NCI-H446 (cell line): Measurements from ENCODE around the gene KIF6.
A peak's percentile ranks its signal among the peaks of the same experiment; 100 is the strongest.

Source experiments
- DNase-seq, 2 experiments: peaks; one replicate each; lab custom pipeline; 2025; lab: John Stamatoyannopoulos, UW

Gene KIF6

DNA sequence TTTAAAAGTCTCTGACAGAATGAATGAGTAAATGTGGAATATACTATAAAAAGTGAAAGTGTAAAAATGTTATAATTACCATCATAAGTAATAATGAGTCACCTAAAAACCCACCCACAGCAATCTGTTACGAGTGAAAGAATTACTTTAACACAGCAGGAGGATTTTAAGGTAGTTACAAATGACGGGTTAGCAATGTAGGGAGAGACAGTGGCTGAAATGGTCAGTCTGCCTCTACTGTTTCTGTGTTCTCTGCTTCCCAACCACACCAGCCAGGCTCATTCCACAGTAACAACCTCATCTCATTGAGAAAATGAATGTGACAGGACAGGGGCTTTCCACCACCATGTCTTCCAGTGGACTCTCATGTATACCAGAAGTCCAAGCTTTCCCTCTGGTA lies 278.3 kb downstream of the KIF6 start:
- no peak for DNase-seq

DNA sequence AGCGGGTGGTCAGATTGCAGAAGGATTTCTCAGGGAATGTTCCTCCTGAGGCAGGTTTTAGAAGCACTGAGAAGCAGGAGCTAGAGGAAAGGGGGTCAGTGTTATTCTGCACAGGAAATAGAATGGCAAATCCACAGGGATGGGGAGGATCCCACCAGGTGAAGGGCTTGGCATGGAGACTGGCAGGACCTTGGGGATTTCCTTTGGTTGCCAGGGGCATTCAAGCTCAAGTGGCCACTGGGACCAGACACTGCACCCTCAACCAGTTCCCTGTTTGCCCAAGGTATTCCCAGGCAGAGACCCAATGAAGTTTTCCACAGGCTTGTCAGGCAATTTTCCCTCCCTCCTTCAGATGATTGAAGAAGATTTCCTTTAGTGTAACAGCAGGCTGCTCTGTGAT lies 279.5 kb downstream of the KIF6 start:
- no peak for DNase-seq

DNA sequence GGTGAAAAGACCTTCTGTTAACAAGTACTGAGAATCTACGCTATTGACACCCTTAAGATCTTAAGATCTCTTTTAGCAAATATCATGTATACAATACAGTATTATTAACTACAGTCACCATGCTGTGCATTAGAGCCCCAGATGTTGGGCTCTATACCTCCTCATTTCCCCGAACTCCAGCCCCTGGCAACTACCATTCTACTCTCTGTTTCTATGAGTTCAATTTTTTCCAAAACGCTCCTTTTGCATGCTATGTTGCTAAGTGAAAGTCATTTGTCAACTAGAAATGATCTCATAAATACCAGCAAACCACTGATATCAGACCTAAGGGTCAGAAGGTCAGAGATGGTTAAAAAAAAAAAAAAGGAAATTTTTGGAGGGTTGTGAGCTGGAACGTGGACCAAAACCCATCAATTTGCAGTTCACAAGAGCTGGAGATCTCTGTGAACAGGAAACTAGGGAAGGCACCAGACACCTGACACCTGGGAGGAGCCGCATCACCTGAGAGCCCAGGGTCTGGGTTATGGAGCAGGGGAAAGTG lies 280.7 kb downstream of the KIF6 start:
- no peak for DNase-seq

DNA sequence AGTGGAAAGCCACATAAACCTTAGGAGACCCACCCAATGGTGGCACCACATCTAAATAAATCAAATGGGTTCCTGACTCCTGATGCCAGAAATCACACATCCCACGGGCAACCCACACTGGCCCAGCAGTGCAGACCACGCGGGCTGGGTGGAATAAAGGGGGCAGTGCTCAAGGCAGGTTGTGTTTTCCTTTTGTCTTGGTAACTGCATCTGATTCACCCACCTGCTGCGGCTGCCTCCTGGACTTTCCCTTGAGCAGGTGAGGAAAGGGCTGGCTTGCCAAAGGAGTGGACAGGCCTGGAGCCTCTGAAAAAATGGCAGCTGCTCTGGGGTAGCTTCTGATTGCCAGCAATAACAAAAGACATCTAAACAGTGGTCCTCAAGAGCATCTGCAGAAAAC lies 283.2 kb downstream of the KIF6 start:
- no peak for DNase-seq

DNA sequence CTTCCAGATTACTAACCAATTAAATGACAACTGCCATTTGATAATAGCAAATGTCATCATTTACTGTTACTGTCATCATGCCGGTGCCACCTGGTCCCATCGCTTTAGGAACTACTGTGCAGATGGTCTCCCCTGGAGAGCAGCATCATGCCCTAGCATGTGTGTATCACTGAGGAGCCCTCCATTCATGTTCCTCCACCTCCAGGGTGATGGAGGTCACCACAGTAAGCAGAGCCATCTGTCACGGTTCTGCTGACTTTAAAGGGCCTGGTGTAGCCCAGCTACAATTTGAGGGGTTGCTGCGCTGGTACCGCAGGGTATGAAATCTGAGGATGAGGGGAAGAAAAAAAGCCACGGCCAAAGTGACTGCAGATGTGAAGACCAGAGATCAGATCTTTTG lies 283.9 kb downstream of the KIF6 start:
- DNase-seq, result no peak

DNA sequence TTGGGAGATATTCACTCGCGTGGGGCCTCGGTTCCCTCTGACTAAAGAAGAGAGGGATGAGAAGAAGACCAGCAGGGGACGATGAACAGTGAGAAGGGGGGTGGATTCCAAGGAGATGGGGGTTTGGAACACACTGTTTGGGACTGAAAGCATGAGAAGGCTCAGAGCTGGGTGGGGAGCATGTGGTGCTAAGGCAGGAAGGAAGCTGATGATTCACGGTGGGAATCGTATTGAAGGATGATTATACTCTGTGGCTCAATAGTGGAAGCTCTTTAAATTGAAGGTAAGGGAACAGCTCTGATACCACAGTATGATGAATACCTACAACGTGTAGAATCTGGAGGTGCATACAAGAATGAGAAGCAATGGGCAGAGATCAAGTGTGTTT lies 285.2 kb downstream of the KIF6 start:
- DNase-seq, result no peak

DNA sequence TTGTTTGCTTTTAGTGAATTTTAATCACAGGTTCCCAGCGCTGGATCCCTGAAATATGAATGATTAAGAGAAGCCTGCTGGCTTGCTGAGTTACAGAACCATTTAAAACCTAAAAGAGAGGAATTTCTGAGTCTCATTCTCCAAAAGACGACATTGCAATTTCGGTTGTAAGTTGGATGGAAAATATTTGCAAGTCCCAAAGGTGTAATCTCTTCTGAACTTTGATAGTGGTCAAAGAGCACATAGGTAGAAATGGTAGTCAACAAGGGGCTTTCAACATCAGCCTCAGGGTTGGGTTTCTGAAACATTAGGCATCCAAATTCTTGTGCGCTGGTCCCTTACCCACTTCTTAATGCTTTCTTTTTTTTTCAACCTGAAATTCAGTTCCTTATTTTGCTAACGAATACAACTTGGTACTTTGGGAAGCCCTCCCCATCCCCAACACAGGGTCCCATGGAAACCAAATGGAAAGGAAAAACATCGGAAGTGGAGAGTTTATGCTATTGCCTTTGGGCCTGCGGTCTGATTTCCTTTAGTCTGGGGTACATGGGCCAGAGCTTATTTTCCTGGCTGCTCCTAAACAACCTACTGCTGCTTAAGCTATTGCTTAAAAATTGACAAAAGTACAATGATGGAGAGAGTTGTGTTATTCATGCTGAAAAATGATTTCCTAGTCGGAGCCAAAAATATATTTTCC lies 285.7 kb downstream of the KIF6 start:
- DNase-seq, result no peak

DNA sequence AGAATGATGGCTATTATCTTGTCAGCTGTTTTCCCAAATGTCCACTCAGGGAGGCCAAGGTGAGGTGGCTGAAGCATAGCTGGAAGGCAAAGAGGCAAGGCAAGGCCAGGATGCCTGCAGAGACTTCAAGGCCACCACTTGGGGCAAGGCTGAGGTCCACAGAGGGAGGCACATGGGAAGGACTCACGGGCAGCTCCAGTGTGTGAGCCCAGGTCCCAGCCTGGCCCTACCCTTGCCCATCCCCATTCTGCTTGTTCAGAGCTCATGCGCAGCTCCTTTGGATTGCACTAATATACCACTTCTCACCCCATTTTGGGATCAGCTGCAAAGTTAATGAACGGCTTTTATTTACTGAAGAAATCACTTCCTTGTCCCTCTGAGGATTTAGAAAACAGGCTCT lies 291.6 kb downstream of the KIF6 start:
- no peak for DNase-seq

DNA sequence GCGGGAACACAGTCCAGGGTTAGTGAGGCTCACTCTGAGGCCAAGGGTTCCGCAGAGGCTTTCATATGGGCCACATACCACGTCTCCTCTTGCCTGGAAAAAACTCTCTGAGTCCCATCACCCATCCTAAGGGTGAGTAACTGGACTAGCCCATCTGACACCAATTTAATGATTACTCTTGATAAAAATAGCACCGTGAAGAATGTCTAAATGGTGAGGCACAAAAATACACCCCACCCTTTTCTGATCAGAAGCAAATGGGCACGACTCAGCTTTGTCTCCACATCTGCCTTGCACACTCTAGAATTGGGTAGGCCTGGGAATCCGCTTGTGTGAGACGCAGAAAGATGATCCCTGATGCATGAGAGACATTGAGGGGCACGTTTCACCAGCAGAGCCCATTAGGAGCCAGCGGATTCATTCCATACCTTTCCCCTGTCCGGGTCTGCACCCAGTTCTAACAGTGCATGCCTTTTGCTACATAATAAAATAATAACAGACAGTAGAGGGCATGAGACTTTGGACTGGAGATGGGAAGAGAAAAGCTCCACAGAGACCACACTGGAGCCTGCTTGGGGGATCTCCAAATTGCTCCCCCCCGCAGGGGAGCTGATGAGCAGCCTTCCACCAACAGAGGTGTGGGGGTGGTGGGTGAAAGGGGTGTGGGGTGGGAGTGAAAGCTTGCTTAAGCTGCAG lies 292.7 kb downstream of the KIF6 start:
- DNase-seq, result no peak

DNA sequence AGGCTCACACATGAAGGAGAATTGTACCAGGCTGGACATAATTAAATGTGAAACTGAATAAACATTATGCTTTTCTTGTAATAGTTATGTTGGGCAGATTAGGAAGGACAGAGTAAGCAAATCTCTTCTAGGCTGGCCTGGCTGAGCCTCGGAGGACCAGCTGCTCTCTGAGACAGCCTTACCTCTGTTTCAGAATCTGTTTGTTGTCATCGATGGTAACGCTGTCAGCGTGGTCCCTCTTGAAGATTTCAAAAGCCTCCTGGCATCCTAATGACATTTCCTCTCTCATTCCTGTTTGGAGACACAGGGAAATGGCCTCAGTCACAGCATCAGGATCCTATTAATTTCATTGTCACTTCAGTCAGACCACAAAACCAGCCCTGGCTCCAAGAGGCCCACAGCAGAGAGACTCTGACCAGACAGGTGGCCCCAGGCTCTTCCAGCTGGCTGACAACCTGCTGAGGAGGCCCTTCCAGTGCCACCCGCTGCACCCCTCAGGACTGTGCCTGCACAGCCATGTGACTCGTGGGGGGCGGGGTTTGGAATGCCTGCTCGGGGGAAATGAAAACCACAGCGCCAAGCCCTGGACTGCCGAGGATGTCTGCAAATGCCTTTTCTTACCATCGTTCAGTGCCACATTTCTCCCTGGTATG lies 294.2 kb downstream of the KIF6 start:
- DNase-seq, result peak; percentile 51 to 76

DNA sequence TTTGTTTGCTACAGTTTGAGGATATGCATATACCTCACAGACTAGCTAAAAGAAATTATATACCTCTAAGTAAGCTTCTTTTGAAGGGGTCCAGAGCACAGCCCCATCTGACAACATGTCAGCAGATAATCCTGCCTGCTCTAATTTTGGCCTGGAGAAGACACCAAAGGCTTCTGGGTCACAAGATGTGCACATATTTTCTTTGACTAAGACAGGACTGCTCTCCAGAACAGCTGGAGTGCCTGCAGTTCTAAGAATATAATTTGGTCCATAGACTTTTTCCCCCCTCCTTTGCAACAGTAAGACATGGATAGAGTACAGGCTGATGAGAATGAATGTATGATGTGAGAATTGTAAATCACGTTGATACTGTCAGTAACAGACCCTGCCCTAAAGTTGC lies 294.8 kb downstream of the KIF6 start:
- DNase-seq, result no peak

DNA sequence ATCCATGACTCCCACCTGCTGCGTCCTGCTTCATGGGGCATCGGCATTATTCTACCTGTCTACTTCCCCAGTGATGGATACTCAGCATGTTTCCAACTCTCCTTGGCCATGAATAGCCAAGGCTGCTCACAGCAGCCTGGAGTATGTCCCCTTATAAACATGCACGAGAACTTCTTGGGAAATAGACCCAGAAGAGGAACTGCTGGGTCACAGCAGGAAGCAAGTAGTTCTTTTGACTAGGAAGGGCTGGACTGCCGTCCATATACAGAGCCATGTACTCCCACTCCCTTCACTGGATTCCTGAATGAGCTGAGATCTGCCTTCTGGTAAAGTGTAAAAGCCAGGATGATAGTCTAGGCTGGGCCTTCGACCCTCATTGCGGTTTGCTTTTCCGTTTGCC lies 296.4 kb downstream of the KIF6 start:
- DNase-seq, result no peak

DNA sequence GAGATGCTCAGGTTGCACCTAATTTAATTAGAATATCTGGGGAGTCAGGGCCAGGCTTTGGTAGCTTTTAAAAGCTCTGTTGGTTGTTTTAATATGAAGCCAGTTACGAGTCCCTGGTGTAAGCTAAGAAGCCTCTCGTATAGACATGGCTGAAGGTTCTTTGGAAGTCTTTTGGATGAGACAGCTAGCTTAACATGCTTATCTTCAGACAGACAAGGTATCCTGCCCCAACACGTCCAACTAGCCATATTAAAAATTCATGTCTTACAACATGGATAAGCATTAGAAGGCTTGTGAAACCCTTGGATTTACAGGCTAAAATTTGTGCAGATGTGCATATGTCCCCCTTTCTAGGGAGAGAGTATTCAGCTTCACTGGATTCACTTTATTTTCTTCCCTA lies 297.1 kb downstream of the KIF6 start:
- DNase-seq, result no peak

DNA sequence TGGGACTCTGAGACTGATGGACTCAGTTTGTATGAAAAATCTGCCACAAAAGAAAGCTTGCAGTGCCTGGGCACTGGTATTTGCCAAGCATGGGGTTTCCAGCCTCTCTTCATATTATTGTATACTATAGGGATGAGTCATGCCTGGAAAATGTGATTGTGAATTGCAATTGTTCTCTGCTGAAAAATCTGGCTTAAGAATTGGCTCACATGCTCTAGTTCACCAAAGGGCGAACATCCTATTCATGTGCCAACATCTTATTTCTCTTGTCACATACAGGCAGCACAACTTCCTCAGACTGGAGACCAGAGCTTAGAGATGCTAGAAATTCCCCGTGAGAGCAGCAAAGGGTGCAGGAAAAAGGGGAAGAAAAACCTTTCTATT lies 299.1 kb downstream of the KIF6 start:
- peak; percentile 25 to 68 for DNase-seq

DNA sequence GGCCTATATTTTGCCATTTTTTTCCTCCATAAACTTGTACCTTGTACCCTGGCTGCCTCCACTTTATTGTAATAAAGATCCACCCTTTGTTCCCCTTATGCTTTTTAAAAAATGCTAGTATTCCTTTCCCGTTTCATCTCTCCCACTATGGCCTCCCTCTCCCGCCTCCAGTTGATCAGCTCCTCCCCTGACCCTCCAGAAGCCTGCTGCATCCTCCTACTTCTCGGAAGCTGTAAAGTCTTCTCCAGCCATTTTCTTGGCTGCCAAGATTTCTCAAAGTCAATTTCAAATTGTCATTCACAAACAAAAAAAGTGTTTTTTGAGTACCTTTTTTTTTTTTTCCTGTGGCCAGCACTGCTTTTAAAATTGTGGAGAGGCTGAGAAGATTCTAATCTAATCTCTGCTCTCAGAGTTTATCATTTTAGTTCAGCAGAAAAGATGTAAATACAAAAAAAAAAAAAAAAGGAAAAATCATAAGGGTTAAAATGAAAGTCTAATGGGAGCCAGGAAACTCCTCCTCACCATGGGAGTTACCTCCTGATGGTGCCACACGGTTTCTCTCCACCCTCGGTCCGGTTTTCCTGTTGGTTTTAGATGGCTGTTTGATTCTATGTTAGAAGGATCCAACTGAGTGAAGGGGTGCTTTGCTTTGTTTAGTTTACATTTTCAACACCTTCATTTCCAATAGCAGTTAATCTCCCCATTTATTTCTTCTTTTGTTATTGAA lies 299.7 kb downstream of the KIF6 start:
- no peak for DNase-seq

DNA sequence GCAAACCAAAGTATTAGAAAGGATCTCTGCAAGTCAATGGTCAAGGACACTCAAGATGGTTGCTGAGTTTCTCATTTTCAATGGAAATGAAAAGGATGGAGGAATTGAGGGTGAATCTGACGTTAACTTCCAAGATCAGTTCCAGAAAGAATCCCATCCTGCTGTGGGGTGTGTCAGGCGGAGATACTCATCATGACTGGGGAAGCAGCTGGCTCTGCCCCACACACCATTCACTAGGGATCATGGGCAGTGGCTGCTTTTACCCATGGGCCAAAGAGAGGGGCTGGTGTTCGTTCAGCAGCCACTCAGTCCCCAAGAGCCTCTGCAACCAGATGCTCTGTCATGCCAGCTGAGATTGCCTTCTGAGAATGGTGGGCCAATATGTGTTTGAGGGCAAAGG lies 300.4 kb downstream of the KIF6 start:
- DNase-seq, result no peak

DNA sequence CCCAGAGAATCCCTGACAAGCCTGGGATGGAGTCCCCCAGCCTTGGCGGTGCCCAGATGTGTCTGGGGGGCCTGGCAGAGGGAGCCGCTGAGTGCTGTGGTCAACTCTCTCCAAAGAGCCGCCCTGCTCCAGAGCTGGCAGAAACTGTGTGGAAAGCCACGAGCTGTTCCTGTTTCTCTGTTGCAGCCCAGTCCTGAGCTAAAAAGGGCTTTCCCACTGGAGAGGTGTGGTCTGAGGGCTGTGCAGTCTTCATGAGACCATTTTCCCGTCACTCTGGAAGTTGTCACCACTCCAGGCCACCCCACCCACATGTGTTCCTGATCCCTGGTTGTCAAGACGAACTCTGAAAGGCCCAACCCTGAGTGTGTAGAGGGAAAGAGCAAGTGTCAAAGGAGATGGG lies 303.0 kb downstream of the KIF6 start:
- DNase-seq, result no peak

DNA sequence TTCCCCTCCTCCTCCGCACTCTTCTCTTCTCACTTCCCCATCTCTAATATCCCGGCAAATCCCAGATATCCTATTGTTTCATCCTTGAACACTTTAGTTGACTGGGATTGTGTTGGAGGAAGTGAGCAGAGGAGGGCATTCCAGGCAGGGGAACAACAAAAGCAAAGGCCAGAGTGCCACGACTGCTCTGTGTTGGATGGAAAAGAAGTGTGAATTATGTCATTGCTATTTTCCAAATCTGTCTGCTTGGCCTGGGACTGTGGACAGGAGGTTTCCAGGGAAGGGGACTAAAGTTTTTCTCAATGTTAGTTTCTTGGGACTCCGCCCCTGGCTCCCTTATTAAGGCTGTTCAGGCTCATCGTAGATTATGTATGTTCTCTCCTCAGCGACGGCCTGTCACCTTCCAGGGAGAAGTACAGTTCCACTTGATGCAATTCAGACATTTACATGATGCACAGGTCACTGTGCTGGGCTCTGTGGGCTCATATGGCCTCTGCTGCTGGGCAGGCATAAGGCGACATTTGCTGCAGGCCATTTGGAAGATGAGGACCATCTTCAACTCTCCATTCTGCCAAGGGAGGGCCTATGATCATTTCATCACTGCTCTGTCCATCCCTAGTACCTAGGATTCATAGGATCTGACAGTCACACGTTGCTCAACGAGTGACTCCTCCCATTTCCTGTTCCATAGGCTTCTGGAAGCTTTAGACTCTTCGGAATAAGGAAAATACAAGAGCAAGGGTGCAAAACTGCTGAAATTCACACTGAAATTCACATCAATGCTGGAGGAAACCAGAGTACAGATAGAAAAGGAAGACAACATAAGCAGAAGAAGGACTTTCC lies 303.6 kb downstream of the KIF6 start:
- DNase-seq, result no peak

DNA sequence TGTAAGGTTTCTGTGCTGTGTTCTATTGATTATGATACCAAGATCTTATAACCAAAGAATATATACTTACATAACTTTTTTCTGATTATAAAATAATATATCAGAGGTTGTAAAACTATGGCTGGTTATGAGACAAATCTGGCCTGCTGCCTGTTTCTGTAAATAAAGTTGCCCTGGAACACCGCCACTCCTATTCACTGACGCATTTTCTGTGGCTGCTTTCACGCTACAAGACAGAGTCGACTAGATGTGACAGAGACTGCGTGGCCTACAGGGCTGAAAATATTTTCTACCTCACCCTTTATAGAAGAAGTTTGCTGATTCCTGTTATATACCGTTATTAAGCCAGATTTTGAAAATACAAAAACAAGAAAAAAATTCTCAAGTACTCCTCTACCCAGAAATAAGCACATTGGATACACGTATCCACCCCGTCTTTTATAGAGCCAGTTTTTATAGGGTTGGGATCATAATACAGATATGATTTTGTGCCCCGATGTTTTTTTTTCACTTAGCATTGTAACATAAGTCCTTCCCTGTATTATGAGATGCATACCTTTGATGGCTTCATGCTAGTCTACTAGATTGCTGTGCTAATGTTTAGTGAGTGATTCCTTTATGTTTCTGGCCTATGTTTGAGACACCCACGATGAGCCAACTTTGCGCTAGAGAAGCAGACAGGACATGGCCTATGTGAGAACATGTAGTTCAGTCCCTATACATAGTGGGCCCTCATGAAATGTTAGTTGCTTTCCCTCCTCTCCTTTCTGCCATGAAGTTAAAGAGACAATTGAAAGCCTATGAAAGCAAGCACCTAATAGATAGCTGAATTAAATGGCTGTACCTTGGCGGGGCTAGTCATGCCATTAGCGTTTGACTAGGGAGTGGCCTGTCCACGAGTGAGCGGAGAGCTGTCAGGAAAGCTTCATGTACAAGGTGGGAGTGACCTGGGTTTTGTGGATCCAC lies 304.6 kb downstream of the KIF6 start:
- peak; percentile 36 to 44 for DNase-seq

DNA sequence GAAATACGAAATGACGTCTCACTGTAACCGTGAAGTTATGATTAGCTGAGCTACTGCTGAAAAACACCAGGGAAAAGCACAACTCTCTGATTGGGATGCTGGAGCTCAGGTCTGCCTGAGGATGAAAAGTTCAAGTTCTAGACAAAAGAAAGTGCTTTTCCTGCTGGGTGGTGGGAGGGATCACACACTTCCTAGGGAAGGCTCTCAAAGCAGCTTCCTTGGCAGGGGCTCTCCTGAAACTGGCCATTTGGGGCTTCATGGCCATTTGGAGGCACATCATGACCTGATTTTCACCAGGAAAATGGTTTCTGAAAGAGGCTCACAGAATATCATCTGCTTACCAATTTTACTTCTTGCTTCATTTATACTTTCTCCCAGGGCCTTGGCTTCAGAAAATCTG lies 305.6 kb downstream of the KIF6 start:
- no peak for DNase-seq
